Breast epithelium (tissue), 4 donors: ENCODE measurements around the gene TENT4A. TPM values are rescaled to one million over a fixed set of nuclear protein-coding genes. Genes with fewer than 3 reads are reported as not detected.

Experiments used
- DNase-seq, 2 donors: peaks; one replicate each; pipeline ENCODE4 v3.0.0-alpha.2; 2019; ENCODE audit warnings: low spot score in 2 of 2
- H3K27ac ChIP-seq, 2 donors: fragments of 200-600 bp; sonication (generic) in 1 of 2; one replicate each; pipeline ENCODE4 v1.5.1; 2016 to 2019; ENCODE audit warnings: mild to moderate bottlenecking in 1 of 2
- H3K27me3 ChIP-seq, 2 donors: fragments of 200-600 bp; sonication (generic) in 1 of 2; one replicate each; pipeline versions ENCODE4 v1.5.1 to v1.6.0; 2017 to 2019; ENCODE audit warnings: control low read depth in 1 of 2, mild to moderate bottlenecking in 1 of 2
- H3K36me3 ChIP-seq: fragments of 200-600 bp; one replicate; pipeline ENCODE4 v1.5.1; 2019
- H3K4me1 ChIP-seq, 2 donors: fragments of 200-600 bp; sonication (generic); one replicate each; pipeline ENCODE4 v1.5.1; 2016 to 2019; ENCODE audit warnings: control low read depth in 1 of 2
- H3K4me3 ChIP-seq, 3 donors: fragments of 200-600 bp; sonication (generic); 1 replicate in 2 of 3; 2 replicates in 1 of 3; pipeline ENCODE4 v1.5.1; 2016 to 2019; ENCODE audit warnings: mild to moderate bottlenecking in 3 of 3, moderate library complexity in 2 of 3
- H3K9me3 ChIP-seq, 2 donors: fragments of 200-600 bp; sonication (generic) in 1 of 2; one replicate each; pipeline ENCODE4 v1.5.1; 2016 to 2019; ENCODE audit warnings: control low read depth in 1 of 2
- POLR2A ChIP-seq: fragments of 450-650 bp; IDR thresholded peaks from one replicate; pipeline ENCODE4 v1.6.1; 2016; ENCODE audit warnings: antibody characterized with exemption, mild to moderate bottlenecking, moderate library complexity
- POLR2AphosphoS5 ChIP-seq, 3 donors: sonication (generic); formaldehyde crosslinking; IDR thresholded peaks; one replicate each; pipeline ENCODE4 v1.6.1; 2017; ENCODE audit warnings: antibody characterized with exemption in 3 of 3
- intact Hi-C: fragments of 100-400 bp; cut with DNase I; formaldehyde crosslinking; loops from one replicate; pipeline ENCODE4 v1.15.1; 2023; ENCODE audit warnings: low total_unique reads
- total RNA-seq, 3 donors: library from RNA; depleted of rRNA; stranded (reverse); fragments of >200 nt; gene quantifications; one replicate each; pipeline ENCODE4 v1.1.0, GENCODE V29; 2016
- TF ChIP-seq, protein P1 (sequence below), 3 donors: fragments of 450-650 bp; IDR thresholded peaks; one replicate each; pipeline ENCODE4 v1.5.1; 2016 to 2017; ENCODE audit warnings: antibody characterized with exemption in 3 of 3, mild to moderate bottlenecking in 3 of 3, moderate library complexity in 3 of 3

Gene TENT4A
- total RNA-seq, 3 donors from 2014 or later, result 24.1 to 26.2 (median 24.8) TPM

DNA sequence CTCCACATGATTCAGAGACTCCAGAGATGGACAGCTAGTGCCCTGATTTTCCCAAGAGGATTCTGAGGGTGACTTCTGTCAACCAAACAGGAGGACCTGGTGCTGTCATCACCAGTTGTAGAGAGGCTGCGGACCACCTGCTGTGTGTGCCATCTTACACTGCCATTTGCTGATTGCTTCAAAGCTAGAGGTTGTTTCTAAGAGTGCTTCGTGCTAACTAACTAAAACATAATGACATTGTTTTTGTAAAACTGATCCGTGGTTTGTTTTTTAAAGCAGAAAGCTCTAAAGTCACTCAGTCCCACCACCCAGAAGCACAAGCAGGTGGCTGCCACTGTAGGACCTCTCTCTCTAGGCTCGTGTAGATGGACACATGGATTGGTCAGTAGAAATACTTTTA lies 12.2 kb downstream of the TENT4A start:
- H3K4me1 ChIP-seq, result no peaks in the 10 kb centered on the region

DNA sequence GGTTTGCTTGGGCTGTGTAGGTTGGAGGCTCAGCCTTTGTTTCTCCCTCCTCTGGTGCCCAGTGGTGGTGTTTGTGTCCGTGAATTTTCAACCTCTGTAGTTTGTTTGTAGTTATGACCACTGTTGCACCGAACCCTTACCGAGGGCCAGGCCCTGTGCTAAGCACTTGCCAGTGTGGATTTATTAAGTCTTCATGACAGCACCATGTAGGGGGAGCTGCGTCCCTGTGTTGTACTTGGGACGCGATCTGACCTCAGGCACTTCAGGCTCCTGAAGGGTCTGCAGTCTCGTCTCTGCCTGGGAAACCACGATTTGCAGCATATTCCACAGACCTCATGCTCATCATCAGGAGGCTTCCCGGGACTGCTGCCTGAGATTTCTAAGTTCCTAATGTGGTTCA lies 12.8 kb downstream of the TENT4A start:
- no peak overlapping the region for H3K4me3 ChIP-seq
- intact Hi-C loops, result no loop called here
- H3K36me3 ChIP-seq, result no peaks in the 10 kb centered on the region
- H3K4me1 ChIP-seq, result no peaks in the 10 kb centered on the region
- H3K9me3 ChIP-seq, result no peaks in the 10 kb centered on the region
- no peaks in the 10 kb centered on the region for H3K27me3 ChIP-seq
- no peak for DNase-seq
- H3K27ac ChIP-seq, result no peak overlapping the region
- TF ChIP-seq, protein P1, sequence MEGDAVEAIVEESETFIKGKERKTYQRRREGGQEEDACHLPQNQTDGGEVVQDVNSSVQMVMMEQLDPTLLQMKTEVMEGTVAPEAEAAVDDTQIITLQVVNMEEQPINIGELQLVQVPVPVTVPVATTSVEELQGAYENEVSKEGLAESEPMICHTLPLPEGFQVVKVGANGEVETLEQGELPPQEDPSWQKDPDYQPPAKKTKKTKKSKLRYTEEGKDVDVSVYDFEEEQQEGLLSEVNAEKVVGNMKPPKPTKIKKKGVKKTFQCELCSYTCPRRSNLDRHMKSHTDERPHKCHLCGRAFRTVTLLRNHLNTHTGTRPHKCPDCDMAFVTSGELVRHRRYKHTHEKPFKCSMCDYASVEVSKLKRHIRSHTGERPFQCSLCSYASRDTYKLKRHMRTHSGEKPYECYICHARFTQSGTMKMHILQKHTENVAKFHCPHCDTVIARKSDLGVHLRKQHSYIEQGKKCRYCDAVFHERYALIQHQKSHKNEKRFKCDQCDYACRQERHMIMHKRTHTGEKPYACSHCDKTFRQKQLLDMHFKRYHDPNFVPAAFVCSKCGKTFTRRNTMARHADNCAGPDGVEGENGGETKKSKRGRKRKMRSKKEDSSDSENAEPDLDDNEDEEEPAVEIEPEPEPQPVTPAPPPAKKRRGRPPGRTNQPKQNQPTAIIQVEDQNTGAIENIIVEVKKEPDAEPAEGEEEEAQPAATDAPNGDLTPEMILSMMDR (IDR thresholded peaks at IDR 0.05), result no peak
- TF ChIP-seq POLR2A, result no peak
- no peak for TF ChIP-seq POLR2AphosphoS5 (IDR thresholded peaks at IDR 0.05)

More for the DNA sequence above, 12.2 kb downstream of the TENT4A start:
- TF ChIP-seq POLR2AphosphoS5 (IDR thresholded peaks at IDR 0.05) (no peak), POLR2A (no peak)
- TF ChIP-seq, protein P1 (IDR thresholded peaks at IDR 0.05), result no peak
- H3K4me3 ChIP-seq, result no peak overlapping the region
- no peaks in the 10 kb centered on the region for H3K27me3 ChIP-seq
- no peaks in the 10 kb centered on the region for H3K9me3 ChIP-seq
- no peaks in the 10 kb centered on the region for H3K36me3 ChIP-seq
- intact Hi-C loops, result no loop called here
- no peak for DNase-seq
- no peak overlapping the region for H3K27ac ChIP-seq

DNA sequence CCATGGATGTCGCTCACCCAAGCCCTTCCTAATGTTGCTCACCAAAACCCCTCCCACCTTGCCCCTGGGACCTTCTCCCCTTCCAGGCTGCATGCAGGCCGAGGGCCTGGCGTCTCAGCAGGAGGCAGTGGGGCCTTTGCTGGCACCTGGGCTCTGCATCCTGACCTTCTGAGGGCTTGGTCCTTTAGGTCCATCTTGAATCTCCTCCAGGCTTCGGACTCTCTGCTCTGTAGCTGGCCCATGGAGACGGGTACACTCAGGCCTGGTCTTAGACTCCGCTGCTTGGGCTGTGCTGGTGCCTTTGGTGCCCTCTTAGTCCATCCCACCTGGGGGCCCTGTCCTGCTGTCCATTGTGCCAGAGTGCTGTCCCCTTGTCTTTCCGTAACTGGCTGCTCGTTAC lies 14.0 kb downstream of the TENT4A start:
- Histone ChIP-seq H3K4me3 (no peak overlapping the region), H3K36me3 (no peaks in the 10 kb centered on the region), H3K9me3 (no peaks in the 10 kb centered on the region), H3K4me1 (no peaks in the 10 kb centered on the region), H3K27ac (no peak overlapping the region), H3K27me3 (no peaks in the 10 kb centered on the region)
- no peak for TF ChIP-seq POLR2AphosphoS5 (IDR thresholded peaks at IDR 0.05)
- TF ChIP-seq POLR2A, result no peak
- TF ChIP-seq, protein P1 (IDR thresholded peaks at IDR 0.05), result no peak
- no peak for DNase-seq
- intact Hi-C loops, result no loop called here

DNA sequence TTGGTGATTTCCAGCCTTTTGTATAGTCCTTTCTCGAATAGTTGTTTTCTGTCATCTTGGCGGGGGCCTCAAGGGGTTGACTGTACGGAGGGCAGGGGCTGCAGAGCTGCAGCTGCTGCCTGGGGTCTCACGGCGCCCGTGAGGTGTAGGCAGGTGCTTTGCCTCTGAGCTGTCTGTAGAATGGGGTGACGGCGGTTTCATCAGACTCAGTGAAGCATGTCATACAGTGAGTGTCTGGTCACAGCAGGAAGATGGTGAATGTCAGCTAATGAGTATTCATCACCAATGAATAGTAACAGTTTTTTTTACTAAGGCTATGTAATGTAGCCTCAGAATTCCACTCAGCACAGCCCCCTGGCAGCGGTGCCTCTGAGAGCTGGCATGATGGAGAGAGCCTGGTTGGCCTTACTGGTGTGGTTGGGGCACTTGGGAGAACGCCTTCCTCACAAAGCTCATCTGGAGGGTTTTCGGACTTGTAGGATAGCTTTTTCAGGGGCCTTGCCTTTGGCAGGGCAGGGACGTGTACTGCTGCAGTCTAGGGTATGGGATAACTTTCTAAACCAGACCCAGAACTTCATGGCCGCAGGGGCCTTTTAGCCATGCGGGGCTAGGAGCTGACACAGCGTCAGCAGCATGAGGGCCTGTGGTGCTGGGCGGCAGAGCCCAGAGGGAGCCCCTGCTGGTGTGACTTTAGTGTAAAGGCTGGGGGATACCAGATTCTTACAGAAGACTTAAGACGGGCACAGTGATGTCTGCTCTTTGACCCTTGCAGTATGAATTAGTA lies 15.0 kb downstream of the TENT4A start:
- no peaks in the 10 kb centered on the region for H3K9me3 ChIP-seq
- no peak overlapping the region for H3K27ac ChIP-seq
- no peak for DNase-seq
- H3K4me3 ChIP-seq, result no peak overlapping the region
- H3K27me3 ChIP-seq, result no peaks in the 10 kb centered on the region
- intact Hi-C loops, result no loop called here
- peaks cover 3 to 9% of the 10 kb centered on the region in 2 donors for H3K4me1 ChIP-seq
- H3K36me3 ChIP-seq, result no peaks in the 10 kb centered on the region
- TF ChIP-seq, protein P1 (IDR thresholded peaks at IDR 0.05), result no peak
- TF ChIP-seq POLR2A (no peak), POLR2AphosphoS5 (IDR thresholded peaks at IDR 0.05) (no peak)

DNA sequence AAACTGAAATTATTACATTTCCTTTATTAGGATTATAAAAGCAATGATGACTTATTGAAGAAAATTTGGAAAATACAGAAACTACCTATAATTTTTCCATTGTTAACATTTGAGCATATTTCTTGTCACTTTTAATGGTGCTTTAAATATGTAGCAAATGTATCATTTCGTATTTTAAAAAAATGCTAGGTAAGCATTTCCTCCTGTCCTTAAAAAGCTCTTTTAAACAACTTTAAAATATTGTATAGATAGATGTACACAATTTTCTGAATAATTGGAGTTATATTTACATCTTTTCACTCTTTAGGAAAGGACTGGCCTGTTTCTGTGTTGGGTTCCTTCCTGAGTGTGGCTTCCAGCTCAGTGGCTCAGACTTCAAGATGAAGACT lies 15.6 kb downstream of the TENT4A start:
- H3K36me3 ChIP-seq, result no peaks in the 10 kb centered on the region
- H3K4me1 ChIP-seq, result peaks cover 3 to 9% of the 10 kb centered on the region in 2 donors
- no peak for DNase-seq
- H3K4me3 ChIP-seq, result no peak overlapping the region
- TF ChIP-seq POLR2AphosphoS5 (IDR thresholded peaks at IDR 0.05), result no peak
- TF ChIP-seq, protein P1 (IDR thresholded peaks at IDR 0.05), result no peak
- TF ChIP-seq POLR2A, result no peak
- H3K9me3 ChIP-seq, result no peaks in the 10 kb centered on the region
- intact Hi-C loops, result no loop called here
- H3K27me3 ChIP-seq, result no peaks in the 10 kb centered on the region
- no peak overlapping the region for H3K27ac ChIP-seq
